ENCODE results near the gene ISX.

DNA sequence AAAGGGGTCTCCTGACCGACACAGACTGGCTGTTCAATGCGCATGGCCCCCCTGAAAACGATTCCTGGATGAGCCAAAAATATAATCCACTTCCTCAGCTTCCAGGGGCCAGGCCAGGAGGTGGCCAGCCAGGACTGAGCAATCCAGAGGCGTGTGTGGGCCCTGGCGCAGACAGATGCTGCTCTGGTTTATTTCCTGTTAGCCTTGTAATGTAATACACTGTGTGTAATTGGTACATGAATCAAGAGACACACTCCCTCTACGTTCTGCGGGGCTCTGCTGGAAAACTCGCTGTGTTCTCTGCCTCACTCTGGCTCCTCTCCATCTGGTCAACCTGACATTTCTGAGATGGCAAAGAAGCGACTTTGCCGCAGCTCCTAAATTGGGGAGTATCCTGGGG is 26.3 kb upstream of the ISX start:
- no peak for TF ChIP-seq POLR2A (IDR thresholded peaks at IDR 0.05)
- TF ChIP-seq, protein P1, sequence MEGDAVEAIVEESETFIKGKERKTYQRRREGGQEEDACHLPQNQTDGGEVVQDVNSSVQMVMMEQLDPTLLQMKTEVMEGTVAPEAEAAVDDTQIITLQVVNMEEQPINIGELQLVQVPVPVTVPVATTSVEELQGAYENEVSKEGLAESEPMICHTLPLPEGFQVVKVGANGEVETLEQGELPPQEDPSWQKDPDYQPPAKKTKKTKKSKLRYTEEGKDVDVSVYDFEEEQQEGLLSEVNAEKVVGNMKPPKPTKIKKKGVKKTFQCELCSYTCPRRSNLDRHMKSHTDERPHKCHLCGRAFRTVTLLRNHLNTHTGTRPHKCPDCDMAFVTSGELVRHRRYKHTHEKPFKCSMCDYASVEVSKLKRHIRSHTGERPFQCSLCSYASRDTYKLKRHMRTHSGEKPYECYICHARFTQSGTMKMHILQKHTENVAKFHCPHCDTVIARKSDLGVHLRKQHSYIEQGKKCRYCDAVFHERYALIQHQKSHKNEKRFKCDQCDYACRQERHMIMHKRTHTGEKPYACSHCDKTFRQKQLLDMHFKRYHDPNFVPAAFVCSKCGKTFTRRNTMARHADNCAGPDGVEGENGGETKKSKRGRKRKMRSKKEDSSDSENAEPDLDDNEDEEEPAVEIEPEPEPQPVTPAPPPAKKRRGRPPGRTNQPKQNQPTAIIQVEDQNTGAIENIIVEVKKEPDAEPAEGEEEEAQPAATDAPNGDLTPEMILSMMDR (IDR thresholded peaks at IDR 0.05) = no peak
